Activated CD4-positive, alpha-beta T cell treated with anti-CD3 and anti-CD28 coated beads, Interleukin-2, amount 50 U/mL, for 16 hours (primary cell): ENCODE results near the gene ATG4B.
A peak's percentile ranks its signal among the peaks of the same experiment; 100 is the strongest.

Source experiments
- DNase-seq: peaks from one replicate; pipeline ENCODE4 v3.0.0-alpha.2; 2020

ATG4B gene

GRCh38 chr2:241668354-241668753 lies 30.9 kb downstream of the ATG4B start:
- DNase-seq = no peak

GRCh38 chr2:241668839-241669238 lies 31.3 kb downstream of the ATG4B start:
- no peak for DNase-seq

GRCh38 chr2:241670333-241671110 lies 33.0 kb downstream of the ATG4B start:
- DNase-seq = no peak

GRCh38 chr2:241671457-241672240 lies 34.2 kb downstream of the ATG4B start:
- no peak for DNase-seq

- DNase-seq = no peak
Observed at GRCh38 chr2:241672243-241673188, 35.0 kb downstream of the ATG4B start.

GRCh38 chr2:241673189-241673663 lies 35.7 kb downstream of the ATG4B start:
- no peak for DNase-seq

- no peak for DNase-seq
Observed at GRCh38 chr2:241673797-241674725, 36.6 kb downstream of the ATG4B start.

- DNase-seq = no peak
Observed at GRCh38 chr2:241675885-241676284, 38.4 kb downstream of the ATG4B start.

- no peak for DNase-seq
Observed at GRCh38 chr2:241676665-241677064, 39.2 kb downstream of the ATG4B start.

- no peak for DNase-seq
Observed at GRCh38 chr2:241677392-241677791, 39.9 kb downstream of the ATG4B start.

GRCh38 chr2:241678307-241678706 lies 40.8 kb downstream of the ATG4B start:
- DNase-seq = no peak

GRCh38 chr2:241678784-241679540 lies 41.5 kb downstream of the ATG4B start:
- DNase-seq = no peak

- DNase-seq = no peak
Observed at GRCh38 chr2:241680044-241680443, 42.6 kb downstream of the ATG4B start.

GRCh38 chr2:241680827-241681599 lies 43.5 kb downstream of the ATG4B start:
- DNase-seq = no peak

GRCh38 chr2:241686324-241686649 lies 48.8 kb downstream of the ATG4B start:
- no peak for DNase-seq

- DNase-seq = peak; percentile 97
Observed at GRCh38 chr2:241686650-241687425, 49.3 kb downstream of the ATG4B start, which contains the start of gene DTYMK. TSS of gene DTYMK (minus strand) at chr2:241686815. CDS start at chr2:241686783, 32 bp downstream.

GRCh38 chr2:241689306-241689705 lies 51.8 kb downstream of the ATG4B start:
- DNase-seq = no peak

GRCh38 chr2:241690202-241690717 lies 52.8 kb downstream of the ATG4B start:
- no peak for DNase-seq

- DNase-seq = no peak
Observed at GRCh38 chr2:241692448-241692847, 55.0 kb downstream of the ATG4B start.
